Endothelial cell (in vitro differentiated cells): ENCODE measurements around the gene AFF1. TPM values are rescaled to one million over a fixed set of nuclear protein-coding genes. Genes with fewer than 3 reads are reported as not detected.
"Not testable (repeated sequence)": the region's sequence is repeated elsewhere in the genome, so short reads cannot be mapped to it uniquely, and the experiment has no call there.

Source experiments
- DNase-seq: peaks from one replicate; pipeline ENCODE4 v3.0.0; 2021; ENCODE audit warnings: low spot score
- H3K27ac Mint-ChIP-seq: one replicate; pipeline ENCODE4 v1.8.0; 2021; ENCODE audit warnings: mixed read lengths, inconsistent platforms; ENCODE audit not compliant: unreplicated experiment
- H3K27me3 Mint-ChIP-seq: one replicate; pipeline ENCODE4 v1.8.0; 2021; ENCODE audit warnings: mild to moderate bottlenecking, moderate library complexity, mixed read lengths, inconsistent platforms; ENCODE audit not compliant: unreplicated experiment
- H3K36me3 Mint-ChIP-seq: one replicate; pipeline ENCODE4 v1.8.0; 2021; ENCODE audit warnings: mild to moderate bottlenecking, low read depth, mixed read lengths, inconsistent platforms; ENCODE audit not compliant: unreplicated experiment
- H3K4me1 Mint-ChIP-seq: one replicate; pipeline ENCODE4 v1.8.0; 2021; ENCODE audit warnings: mild to moderate bottlenecking, mixed read lengths, inconsistent platforms; ENCODE audit not compliant: unreplicated experiment
- H3K4me3 Mint-ChIP-seq: one replicate; pipeline ENCODE4 v1.8.0; 2021; ENCODE audit warnings: mild to moderate bottlenecking, mixed read lengths, inconsistent platforms; ENCODE audit not compliant: unreplicated experiment
- H3K9me3 Mint-ChIP-seq: one replicate; pipeline ENCODE4 v1.8.0; 2021; ENCODE audit warnings: mixed read lengths, inconsistent platforms; ENCODE audit not compliant: unreplicated experiment
- CTCF ChIP-seq: fragments of 200-600 bp; sonication (generic); IDR thresholded peaks from one replicate; pipeline ENCODE4 v1.5.0; 2021; ENCODE audit warnings: antibody characterized with exemption; ENCODE audit not compliant: unreplicated experiment
- total RNA-seq: library from RNA; stranded (reverse); fragmentation: NEBNext Ultra II Directional; extraction: Animal tissue kit (Norgen Biotek cat#: 25700); gene quantifications from one replicate; pipeline ENCODE4 v1.2.1, GENCODE V29; 2021; ENCODE audit not compliant: unreplicated experiment

AFF1 gene
- total RNA-seq, 1 donor from 2014 or later = 93.1 TPM

GRCh38 chr4:87133183-87133582 lies 198.4 kb downstream of the AFF1 start:
- no peaks in the 10 kb centered on the region for H3K27me3 Mint-ChIP-seq
- DNase-seq = no peak
- H3K9me3 Mint-ChIP-seq = no peaks in the 10 kb centered on the region
- H3K4me3 Mint-ChIP-seq = no peak overlapping the region
- H3K36me3 Mint-ChIP-seq = peaks cover 36% of the 10 kb centered on the region
- no peak for TF ChIP-seq CTCF
- H3K4me1 Mint-ChIP-seq = no peaks in the 10 kb centered on the region
- no peak overlapping the region for H3K27ac Mint-ChIP-seq

DNA sequence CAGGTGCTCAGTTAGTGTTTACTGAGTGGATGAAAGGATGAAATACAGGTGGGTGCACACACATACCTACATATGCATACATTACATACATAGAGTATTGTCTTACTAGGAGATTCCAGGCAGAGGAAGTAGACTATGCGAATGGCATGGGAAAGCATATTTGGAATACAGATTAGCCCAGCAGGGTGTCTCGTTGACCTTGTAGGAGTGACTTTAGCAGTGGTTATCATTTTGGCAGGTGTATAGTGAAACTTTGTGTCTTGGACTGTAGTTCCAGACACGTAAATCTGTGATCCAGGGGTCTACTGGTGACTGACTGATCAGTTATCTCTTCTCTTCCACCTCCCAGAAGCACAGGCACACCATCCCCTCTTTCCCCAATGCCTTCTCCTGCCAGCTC lies 199.3 kb downstream of the AFF1 start:
- no peak overlapping the region for H3K4me3 Mint-ChIP-seq

DNA sequence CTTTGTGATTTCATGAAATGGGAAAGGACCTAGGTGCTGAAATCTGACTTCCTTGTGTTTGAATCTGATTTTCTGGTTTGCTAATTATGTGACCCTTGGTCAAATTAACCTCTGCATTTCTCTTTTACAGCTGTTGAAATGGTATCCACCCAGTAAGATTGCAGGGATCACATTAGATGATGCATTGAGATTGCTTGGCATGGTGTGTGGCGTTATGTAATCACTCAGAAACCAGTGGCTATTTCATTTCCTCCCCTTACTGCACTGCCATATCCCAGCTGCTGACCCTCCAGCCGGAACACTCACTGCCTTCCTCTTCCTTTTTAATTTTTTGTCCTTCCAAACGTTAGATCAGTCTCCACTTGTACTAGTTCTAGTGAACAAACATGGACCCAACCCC lies 206.6 kb downstream of the AFF1 start:
- Mint-ChIP-seq H3K4me1 (no peaks in the 10 kb centered on the region), H3K4me3 (no peak overlapping the region), H3K9me3 (no peaks in the 10 kb centered on the region), H3K27me3 (peaks cover 2% of the 10 kb centered on the region), H3K27ac (peak overlapping the region; percentile 3), H3K36me3 (peaks cover 8% of the 10 kb centered on the region)
- no peak for DNase-seq
- no peak for TF ChIP-seq CTCF

More for the DNA sequence above, 199.3 kb downstream of the AFF1 start:
- no peak for TF ChIP-seq CTCF
- Mint-ChIP-seq H3K36me3 (peaks cover 36% of the 10 kb centered on the region), H3K27ac (no peak overlapping the region), H3K27me3 (no peaks in the 10 kb centered on the region), H3K4me1 (no peaks in the 10 kb centered on the region), H3K9me3 (no peaks in the 10 kb centered on the region)
- DNase-seq = no peak

DNA sequence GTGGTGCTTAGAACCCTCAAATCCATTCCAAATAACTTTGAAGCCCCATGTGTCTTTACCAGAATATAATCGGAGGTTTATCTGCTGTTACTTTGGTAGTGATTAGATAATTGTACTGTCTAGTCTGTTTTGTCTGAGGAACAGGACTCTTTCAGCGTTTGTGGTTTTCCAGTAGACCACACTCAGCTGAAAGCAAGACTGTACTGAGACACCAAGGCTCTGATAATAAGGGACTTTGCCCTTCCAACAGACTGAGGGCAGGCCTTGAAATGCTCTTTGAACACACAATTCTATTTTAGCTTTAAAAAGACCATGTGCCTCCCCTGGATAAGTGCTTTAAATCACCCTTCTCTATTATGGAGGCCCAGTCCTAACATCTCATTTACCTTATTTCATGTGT lies 209.5 kb downstream of the AFF1 start:
- H3K9me3 Mint-ChIP-seq = no peaks in the 10 kb centered on the region
- peaks cover 4% of the 10 kb centered on the region for H3K27me3 Mint-ChIP-seq
- no peaks in the 10 kb centered on the region for H3K4me1 Mint-ChIP-seq
- H3K36me3 Mint-ChIP-seq = peaks cover 5% of the 10 kb centered on the region
- no peak for TF ChIP-seq CTCF
- no peak for DNase-seq
- H3K4me3 Mint-ChIP-seq = no peak overlapping the region
- H3K27ac Mint-ChIP-seq = no peak overlapping the region

DNA sequence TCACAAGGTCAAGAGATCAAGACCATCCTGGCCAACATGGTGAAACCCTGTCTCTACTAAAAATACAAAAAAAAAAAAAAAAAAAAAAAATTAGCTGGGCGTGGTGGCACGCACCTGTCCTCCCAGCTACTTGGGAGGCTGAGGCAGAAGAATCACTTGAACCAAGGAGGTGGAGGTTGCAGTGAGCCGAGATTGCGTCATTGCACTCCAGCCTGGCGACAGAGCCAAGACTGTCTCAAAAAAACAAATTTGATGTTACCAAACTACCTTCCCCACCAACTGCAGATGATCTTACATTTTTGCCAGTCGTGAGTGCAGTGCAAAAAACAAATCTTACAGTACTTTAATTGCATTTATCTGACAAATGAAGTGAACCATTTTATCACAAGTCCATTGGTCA lies 211.1 kb downstream of the AFF1 start:
- not testable (repeated sequence) for H3K9me3 Mint-ChIP-seq, H3K36me3 Mint-ChIP-seq, H3K4me3 Mint-ChIP-seq, DNase-seq, H3K27me3 Mint-ChIP-seq, H3K4me1 Mint-ChIP-seq, H3K27ac Mint-ChIP-seq

- Mint-ChIP-seq H3K27ac (no peak overlapping the region), H3K27me3 (peaks cover 4% of the 10 kb centered on the region), H3K4me1 (no peaks in the 10 kb centered on the region), H3K9me3 (no peaks in the 10 kb centered on the region), H3K4me3 (no peak overlapping the region), H3K36me3 (no peaks in the 10 kb centered on the region)
- no peak for TF ChIP-seq CTCF
- DNase-seq = no peak
Observed at GRCh38 chr4:87147116-87147515, 212.3 kb downstream of the AFF1 start.
